ENCODE data around the gene PPP2R5C. TPM values are rescaled to one million over a fixed set of nuclear protein-coding genes. Genes with fewer than 3 reads are reported as not detected.

Gene PPP2R5C
- total RNA-seq, 1 experiment from 2014 or later, result 93.0 TPM

DNA sequence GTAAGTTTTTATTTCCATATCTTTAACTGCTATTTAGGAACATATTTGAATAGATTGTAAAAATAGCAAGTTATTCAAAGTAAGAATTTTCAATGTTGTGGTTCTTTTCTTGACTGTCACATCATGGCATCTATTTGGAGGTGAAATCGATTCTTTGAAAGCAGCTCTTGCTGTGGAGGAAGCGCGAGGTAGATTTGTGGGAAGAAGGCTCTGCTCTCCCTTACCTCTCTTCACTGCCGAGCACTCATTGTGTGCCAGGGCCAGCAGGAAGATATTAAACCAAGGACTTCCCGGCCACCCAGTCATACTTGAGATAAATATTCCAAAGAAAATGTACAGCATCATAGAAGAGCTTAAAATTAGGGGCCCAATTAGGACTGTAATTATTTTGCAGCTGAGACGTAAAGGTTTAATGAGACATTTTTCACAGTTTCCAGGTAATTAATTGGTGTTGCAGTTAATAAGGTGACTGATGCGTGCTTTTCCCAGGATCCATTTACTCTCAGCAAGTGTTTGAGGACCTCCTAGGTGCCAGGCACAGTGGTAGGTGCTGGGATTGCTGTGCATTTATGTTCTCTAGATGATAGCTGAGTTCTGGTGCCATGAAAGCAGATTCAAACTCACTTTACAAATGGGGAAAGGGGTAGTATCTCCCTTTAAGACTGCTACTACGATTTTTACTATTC lies 113.7 kb downstream of the PPP2R5C start:
- Mint-ChIP-seq H3K27ac (peak overlapping the region in 1 of 3 experiments; percentile 33; a peak in 1 of 7 replicates), H3K27me3 (ENCODE audit: low read depth) (no peaks in the 10 kb centered on the region), H3K36me3 (ENCODE audit: insufficient read depth in 1 of 3, low read depth in 3 of 3) (no peaks in the 10 kb centered on the region; a peak in 1 of 7 replicates), H3K9me3 (no peaks in the 10 kb centered on the region), H3K4me1 (peaks cover 0 to 2% of the 10 kb centered on the region in 2 experiments; a peak in 1 of 4 replicates), H3K4me3 (no peak overlapping the region)
- H4K8ac ChIP-seq (replicated peaks; ENCODE audit: insufficient read length, low read depth, low read length), result no peak overlapping the region
- H4K5ac ChIP-seq (ENCODE audit: insufficient read length, low read depth, low read length), result no peak overlapping the region
- H2BK120ac ChIP-seq (ENCODE audit: low read depth, low read length, poor library complexity, severe bottlenecking), result no peak overlapping the region
- H3K18ac ChIP-seq (ENCODE audit: insufficient read length, low read depth, low read length), result no peak overlapping the region
- WGBS (ENCODE audit: extremely low coverage, insufficient read length, low lambda C conversion rate), result no CpG with 5 or more reads among the region's 8 CpGs
- no peak overlapping the region for H2BK15ac ChIP-seq (ENCODE audit: low read depth, low read length)
- H2BK20ac ChIP-seq (ENCODE audit: low read depth, low read length, poor library complexity, severe bottlenecking), result no peak overlapping the region
- DNase-seq, result no peak
- no peak overlapping the region for H2BK12ac ChIP-seq (ENCODE audit: insufficient read length, low read depth, low read length)
- no peaks in the 10 kb centered on the region for H3K27me3 ChIP-seq (ENCODE audit: insufficient read depth, low read length)
- no peak overlapping the region for H3K9ac ChIP-seq (ENCODE audit: extremely low read depth, insufficient read length, low read length)
- H3K4ac ChIP-seq (ENCODE audit: low read depth, low read length), result no peak overlapping the region
- no peaks in the 10 kb centered on the region for H3K79me2 ChIP-seq (ENCODE audit: insufficient read depth, low read length)
- H3K23me2 ChIP-seq (ENCODE audit: insufficient read length, low read depth, low read length, poor library complexity, severe bottlenecking), result no peaks in the 10 kb centered on the region
- H3K23ac ChIP-seq (ENCODE audit: insufficient read length, low read depth, low read length), result no peak overlapping the region
- H2BK5ac ChIP-seq (ENCODE audit: insufficient read length, low read length), result no peak overlapping the region
- no peak overlapping the region for H3K4me2 ChIP-seq (ENCODE audit: insufficient read depth, insufficient read length, low read length)
- H3K27ac ChIP-seq (ENCODE audit: insufficient read length, low read depth, low read length), result no peak overlapping the region
- no peaks in the 10 kb centered on the region for H3K9me3 ChIP-seq (ENCODE audit: control insufficient read depth, low read depth, low read length)
- H3T11ph ChIP-seq (ENCODE audit: low read length), result no peak overlapping the region
- H4K20me1 ChIP-seq (ENCODE audit: control insufficient read depth, insufficient read depth, insufficient read length), result no peaks in the 10 kb centered on the region
- H3K56ac ChIP-seq (ENCODE audit: insufficient read length, low read depth, low read length), result no peak overlapping the region
- H3K4me1 ChIP-seq (ENCODE audit: insufficient read depth, low read length), result no peaks in the 10 kb centered on the region; the same call in 1 of the 2 replicates
- H4K91ac ChIP-seq (ENCODE audit: insufficient read length, low read depth, low read length), result no peak overlapping the region
- no peak overlapping the region for H2AK5ac ChIP-seq (ENCODE audit: insufficient read length, low read length)
- H2AFZ ChIP-seq (ENCODE audit: low read length), result no peak overlapping the region
- peaks cover 2% of the 10 kb centered on the region for H3K79me1 ChIP-seq (ENCODE audit: insufficient read depth, low read depth, low read length, poor library complexity, severe bottlenecking)
- H3K14ac ChIP-seq (ENCODE audit: insufficient read depth, low read length), result no peak overlapping the region
- TF ChIP-seq CTCF (conservative IDR thresholded peaks at IDR 0.05), result no peak
